ENCODE measurements around the gene PGBD1.

- TF ChIP-seq POLR2AphosphoS5 (IDR thresholded peaks at IDR 0.05; ENCODE audit: insufficient read depth, low read depth, low read length) = peak; percentile 60
- no peak for TF ChIP-seq CTCF (IDR thresholded peaks at IDR 0.05; ENCODE audit: extremely low read depth in 1 of 2, insufficient read depth in 1 of 2, low read depth in 1 of 2, low read length in 2 of 2)
- TF ChIP-seq MAX (IDR thresholded peaks at IDR 0.05; ENCODE audit: insufficient read depth, insufficient read length) = no peak
- no peak for TF ChIP-seq EZH2 (IDR thresholded peaks at IDR 0.05; ENCODE audit: borderline replicate concordance, low read depth, low read length, severe bottlenecking)
These were observed 14.2 kb upstream of the PGBD1 start, which contains the start of gene ZSCAN26 for GRCh38 chr6:28266962-28267694.
